ENCODE measurements around the gene PRAC2. TPM values are rescaled to one million over a fixed set of nuclear protein-coding genes. Genes with fewer than 3 reads are reported as not detected.

Gene PRAC2
- total RNA-seq, 1 donor from 2014 or later, result not detected

DNA sequence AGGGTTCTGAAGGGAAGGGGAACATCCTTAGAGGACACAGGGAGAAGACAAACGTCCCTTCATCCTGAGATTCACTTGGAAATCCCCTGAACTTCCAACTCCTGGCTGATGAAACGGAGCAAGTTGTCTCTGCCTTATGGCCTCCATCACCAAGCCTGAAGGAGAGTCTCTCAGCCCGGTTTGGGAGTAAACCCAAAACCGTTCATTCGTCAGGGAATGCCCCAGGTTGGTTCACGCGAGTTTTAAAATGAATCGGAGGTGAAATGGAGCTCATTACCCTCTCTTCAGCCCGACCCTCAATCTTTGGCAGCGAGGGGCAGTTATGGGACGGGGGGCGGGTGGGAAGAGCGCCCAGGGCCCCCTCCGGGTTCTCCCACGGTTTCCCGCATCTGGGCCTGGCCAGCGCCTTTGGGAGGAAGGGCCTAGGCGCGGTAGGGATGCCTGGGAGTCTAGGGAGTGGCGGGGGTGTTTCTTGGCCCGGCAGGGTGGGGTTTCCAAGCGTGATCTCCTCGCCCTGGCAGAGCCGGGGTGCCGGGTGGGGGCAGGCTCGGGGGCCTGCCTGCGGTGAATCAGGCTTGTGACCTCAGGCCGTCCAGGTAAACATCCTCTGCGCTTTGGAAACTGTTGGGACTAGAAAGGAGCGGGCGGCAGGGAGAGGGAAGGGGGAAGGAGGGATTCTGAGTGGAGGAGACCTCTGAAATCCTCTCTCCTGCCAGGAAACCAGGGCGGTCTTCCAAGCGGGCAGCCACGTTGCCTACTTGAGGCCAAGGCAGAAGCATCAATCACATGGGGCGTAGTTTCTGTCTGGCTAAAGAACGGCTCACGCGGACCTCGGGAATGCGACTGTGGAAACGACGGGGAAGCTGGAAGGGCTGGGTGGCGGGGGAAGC lies 29.7 kb downstream of the PRAC2 start:
- no peak for DNase-seq
- intact Hi-C loops (cut with micrococcal nuclease), result no loop called here
- peaks cover 100% of the 10 kb centered on the region for H3K27me3 ChIP-seq (ENCODE audit: low read depth)

GRCh38 chr17:48753794-48754499 lies 31.0 kb downstream of the PRAC2 start:
- TF ChIP-seq, protein P1, sequence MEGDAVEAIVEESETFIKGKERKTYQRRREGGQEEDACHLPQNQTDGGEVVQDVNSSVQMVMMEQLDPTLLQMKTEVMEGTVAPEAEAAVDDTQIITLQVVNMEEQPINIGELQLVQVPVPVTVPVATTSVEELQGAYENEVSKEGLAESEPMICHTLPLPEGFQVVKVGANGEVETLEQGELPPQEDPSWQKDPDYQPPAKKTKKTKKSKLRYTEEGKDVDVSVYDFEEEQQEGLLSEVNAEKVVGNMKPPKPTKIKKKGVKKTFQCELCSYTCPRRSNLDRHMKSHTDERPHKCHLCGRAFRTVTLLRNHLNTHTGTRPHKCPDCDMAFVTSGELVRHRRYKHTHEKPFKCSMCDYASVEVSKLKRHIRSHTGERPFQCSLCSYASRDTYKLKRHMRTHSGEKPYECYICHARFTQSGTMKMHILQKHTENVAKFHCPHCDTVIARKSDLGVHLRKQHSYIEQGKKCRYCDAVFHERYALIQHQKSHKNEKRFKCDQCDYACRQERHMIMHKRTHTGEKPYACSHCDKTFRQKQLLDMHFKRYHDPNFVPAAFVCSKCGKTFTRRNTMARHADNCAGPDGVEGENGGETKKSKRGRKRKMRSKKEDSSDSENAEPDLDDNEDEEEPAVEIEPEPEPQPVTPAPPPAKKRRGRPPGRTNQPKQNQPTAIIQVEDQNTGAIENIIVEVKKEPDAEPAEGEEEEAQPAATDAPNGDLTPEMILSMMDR (IDR thresholded peaks at IDR 0.05; ENCODE audit: borderline replicate concordance), result no peak
- Histone ChIP-seq H3K27ac (replicated peaks) (no peak overlapping the region), H3K36me3 (no peaks in the 10 kb centered on the region), H3K4me1 (peaks cover 19% of the 10 kb centered on the region), H3K27me3 (ENCODE audit: low read depth) (peaks cover 100% of the 10 kb centered on the region), H3K4me3 (no peak overlapping the region), H3K9me3 (replicated peaks) (no peaks in the 10 kb centered on the region)
- DNase-seq, result no peak
- intact Hi-C loops (cut with micrococcal nuclease), result no loop called here

More for the DNA sequence above, 29.7 kb downstream of the PRAC2 start:
- Histone ChIP-seq H3K27ac (replicated peaks) (no peak overlapping the region), H3K4me1 (peaks cover 19% of the 10 kb centered on the region), H3K4me3 (no peak overlapping the region), H3K36me3 (no peaks in the 10 kb centered on the region), H3K9me3 (replicated peaks) (no peaks in the 10 kb centered on the region)
- TF ChIP-seq, protein P1 (IDR thresholded peaks at IDR 0.05; ENCODE audit: borderline replicate concordance), result no peak

- intact Hi-C loops (cut with micrococcal nuclease), result no loop called here
- H3K27me3 ChIP-seq (ENCODE audit: low read depth), result peaks cover 100% of the 10 kb centered on the region
- H3K27ac ChIP-seq (replicated peaks), result no peak overlapping the region
- no peaks in the 10 kb centered on the region for H3K36me3 ChIP-seq
- H3K4me3 ChIP-seq, result no peak overlapping the region
- TF ChIP-seq, protein P1 (IDR thresholded peaks at IDR 0.05; ENCODE audit: borderline replicate concordance), result no peak
- no peak for DNase-seq
- no peaks in the 10 kb centered on the region for H3K9me3 ChIP-seq (replicated peaks)
- peaks cover 19% of the 10 kb centered on the region for H3K4me1 ChIP-seq
Observed at GRCh38 chr17:48754500-48755261, 31.7 kb downstream of the PRAC2 start.

DNA sequence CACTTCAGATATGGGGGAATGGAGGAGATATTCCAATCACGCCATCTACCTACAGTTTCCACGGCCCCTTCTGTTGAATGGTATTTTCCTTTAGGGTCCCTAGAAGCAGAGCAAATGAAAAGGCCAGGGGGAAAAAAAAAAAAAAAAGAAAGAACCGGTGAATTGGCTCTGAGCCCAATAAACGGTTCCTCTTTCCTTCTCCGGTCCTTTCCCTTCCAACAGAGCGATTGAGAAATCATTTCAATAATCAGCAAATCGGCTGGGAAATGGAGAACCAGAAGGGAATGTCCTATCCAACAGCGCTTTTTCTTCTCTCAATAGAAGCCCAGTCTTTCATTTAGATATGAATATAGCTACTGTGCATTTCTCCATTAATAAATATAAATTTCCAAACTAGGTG lies 32.4 kb downstream of the PRAC2 start:
- H3K27ac ChIP-seq (replicated peaks), result no peak overlapping the region
- no peak overlapping the region for H3K4me3 ChIP-seq
- no peaks in the 10 kb centered on the region for H3K36me3 ChIP-seq
- H3K27me3 ChIP-seq (ENCODE audit: low read depth), result peaks cover 100% of the 10 kb centered on the region
- intact Hi-C loops (cut with micrococcal nuclease), result no loop called here
- no peaks in the 10 kb centered on the region for H3K9me3 ChIP-seq (replicated peaks)
- DNase-seq, result no peak
- peaks cover 19% of the 10 kb centered on the region for H3K4me1 ChIP-seq
- TF ChIP-seq, protein P1 (IDR thresholded peaks at IDR 0.05; ENCODE audit: borderline replicate concordance), result no peak

DNA sequence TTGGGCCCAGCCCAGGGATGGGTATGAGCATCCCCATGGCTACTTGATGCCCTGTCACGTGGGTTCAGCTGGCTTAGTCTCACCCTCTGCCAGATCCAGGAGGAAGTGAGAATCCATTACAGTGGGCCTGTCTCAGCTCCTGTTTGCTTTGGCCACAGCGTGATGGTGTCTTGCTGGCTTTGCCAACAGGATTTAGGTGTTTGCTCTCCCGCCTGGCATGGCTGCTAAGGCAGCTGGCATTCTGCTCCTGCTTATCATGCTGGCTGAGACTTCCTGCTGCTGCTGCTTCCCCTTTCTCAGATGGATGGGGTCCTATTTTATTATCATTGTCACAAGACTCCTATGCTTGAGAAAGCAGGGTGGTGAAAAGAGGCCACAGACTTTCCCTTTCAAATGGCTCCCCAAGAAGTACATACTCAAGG lies 33.9 kb downstream of the PRAC2 start:
- DNase-seq, result no peak
- intact Hi-C loops (cut with micrococcal nuclease), result no loop called here

More for the DNA sequence above, 33.9 kb downstream of the PRAC2 start:
- TF ChIP-seq, protein P1 (IDR thresholded peaks at IDR 0.05; ENCODE audit: borderline replicate concordance), result no peak
- Histone ChIP-seq H3K27ac (replicated peaks) (no peak overlapping the region), H3K4me3 (no peak overlapping the region), H3K36me3 (no peaks in the 10 kb centered on the region), H3K9me3 (replicated peaks) (no peaks in the 10 kb centered on the region), H3K4me1 (peaks cover 19% of the 10 kb centered on the region), H3K27me3 (ENCODE audit: low read depth) (peaks cover 100% of the 10 kb centered on the region)

All from left ventricle myocardium inferior (tissue), 1 donor.